Measurements from ENCODE around the gene ANAPC2.

ANAPC2 gene

DNA sequence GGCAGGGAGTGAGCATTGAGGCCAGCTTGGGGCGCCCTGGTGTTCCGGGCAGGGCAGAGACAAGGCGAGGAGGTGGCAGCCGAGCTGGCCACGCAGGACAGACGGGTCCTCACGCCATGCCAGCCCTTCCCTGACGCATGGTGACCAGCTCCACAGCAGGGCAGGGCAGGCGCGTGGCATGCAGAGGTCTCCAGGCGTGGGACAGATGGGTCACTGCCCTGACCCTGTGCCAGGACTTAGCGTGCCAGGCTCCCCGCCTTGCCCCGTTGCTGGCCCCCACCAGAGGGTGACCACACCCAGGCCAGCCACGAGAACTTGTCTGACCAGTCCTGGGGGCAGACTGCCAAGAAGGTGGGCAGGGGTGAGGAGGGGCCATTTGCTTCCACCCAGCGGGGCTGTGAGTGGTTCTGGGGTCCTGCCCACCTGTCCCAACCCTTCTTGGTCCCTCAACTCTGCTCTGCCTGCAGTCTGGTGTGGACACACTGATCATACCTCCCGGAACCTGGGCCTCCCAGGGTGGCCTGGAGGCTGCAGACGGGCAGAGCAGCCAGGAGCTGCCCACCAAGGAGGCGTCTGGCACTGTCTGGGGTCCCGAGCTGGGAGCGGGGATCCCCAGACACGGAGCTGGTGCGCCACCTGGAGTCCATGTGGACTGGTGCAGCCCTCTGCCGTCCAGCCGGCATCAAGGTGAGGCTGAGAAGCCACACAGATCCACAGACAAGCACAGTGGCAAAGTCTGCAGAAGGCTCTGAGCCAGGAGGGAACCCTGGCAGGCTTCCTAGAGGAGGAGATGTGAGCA is 38.9 kb upstream of the ANAPC2 start, which contains the start of gene RNF224:
Gene RNF224, plus strand, starts transcription at position 449 of the 799 bp plus-strand sequence. CDS start 834 bp downstream, outside the sequence.
- peak; percentile 67 to 68 for DNase-seq

DNA sequence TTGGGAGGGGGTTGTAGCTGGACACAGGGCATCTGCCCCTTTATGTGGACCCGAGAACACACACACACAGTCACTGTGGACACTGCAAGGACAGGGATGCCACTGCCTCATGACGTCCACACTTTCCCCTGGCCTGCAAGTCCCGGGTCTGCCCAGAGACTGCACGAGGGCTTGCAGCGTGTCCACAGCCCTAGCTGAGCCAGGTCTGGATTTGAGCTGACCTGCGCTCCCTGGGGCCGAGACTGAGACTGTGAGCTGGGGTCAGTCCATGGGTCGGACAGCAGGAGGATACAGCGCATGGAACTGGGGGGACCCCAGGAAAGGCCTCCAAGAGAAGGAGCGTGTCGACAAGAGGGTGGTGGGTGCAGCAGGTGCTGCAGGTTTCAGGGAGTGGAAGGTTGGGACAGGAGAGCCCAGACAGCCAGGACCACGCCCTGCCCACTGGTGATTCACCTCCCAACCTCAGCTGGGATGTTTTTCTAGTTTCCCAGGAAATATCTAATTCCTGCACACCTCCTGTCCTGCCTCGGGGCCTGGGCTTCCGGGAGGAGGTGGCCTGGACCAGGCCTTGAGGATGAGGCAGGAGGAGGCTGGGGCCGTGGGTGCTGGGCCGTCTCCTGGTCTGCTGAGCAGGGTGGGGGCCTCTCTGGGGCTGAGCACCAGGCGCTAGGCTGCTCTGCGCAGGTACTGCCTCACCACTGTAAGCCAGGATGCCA is 38.1 kb upstream of the ANAPC2 start:
- DNase-seq = no peak

DNA sequence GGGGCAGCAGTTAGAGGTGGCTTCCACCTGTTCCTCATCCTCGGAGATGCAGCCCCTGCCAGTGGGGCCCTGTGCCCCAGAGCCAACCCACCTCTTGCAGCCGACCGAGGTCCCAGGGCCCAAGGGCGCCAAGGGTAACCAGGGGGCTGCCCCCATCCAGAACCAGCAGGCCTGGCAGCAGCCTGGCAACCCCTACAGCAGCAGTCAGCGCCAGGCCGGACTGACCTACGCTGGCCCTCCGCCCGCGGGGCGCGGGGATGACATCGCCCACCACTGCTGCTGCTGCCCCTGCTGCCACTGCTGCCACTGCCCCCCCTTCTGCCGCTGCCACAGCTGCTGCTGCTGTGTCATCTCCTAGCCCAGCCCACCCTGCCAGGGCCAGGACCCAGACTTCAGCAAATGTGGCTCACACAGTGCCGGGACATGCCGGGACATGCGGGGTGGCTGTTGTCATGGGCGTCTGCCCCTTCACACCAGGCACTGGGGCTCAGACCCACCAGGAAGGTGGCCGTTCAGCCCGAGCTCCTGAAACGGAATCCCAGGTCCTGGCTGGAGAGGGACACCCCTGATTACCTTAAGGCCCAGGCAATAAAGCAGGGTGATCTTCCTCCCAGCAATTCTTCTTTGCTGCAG is 37.5 kb upstream of the ANAPC2 start:
- DNase-seq = no peak

DNA sequence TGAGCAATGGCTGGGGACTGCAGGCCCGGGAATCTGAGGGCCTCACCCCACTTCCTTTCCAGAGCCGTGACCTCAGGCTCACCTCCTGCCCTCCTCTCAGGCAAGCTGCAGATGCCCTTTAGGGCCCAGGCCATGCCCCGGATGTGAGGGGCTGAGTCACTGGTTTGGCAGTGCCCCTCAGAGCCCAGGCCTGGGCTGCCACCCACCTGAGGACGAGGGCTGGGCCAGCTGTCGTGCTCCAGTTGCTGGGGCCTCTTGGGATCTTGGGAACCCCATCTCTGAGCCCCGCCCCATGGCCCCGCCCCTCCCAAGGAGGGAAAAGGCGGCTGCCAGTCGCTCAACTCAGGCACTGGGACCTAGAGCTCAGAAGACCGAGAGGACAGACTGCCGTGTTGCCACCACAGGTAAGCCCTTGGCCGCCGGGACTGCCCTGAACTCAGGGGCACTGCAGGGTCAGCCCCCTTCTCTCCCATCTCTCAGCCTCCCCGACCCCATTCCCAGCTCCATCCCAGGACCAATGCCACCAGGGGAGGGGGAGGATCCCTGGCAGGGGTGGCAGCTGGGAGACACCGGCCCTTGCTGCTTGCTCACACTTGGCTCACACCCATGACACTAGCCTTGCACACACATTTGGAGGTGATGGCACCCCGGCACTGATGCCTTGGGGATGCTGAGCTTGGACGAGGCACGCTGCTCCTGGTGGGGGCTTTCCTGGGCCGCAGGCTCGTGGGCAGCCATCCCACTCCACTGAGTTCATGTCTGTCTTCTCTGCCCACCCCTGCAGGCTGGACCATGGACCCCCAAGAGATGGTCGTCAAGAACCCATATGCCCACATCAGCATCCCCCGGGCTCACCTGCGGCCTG is 36.7 kb upstream of the ANAPC2 start, which contains the start of gene CYSRT1:
Gene CYSRT1, plus strand, starts transcription at position 345 of the 865 bp plus-strand sequence. Its CDS starts 448 bp downstream, at position 793.
- no peak for DNase-seq

DNA sequence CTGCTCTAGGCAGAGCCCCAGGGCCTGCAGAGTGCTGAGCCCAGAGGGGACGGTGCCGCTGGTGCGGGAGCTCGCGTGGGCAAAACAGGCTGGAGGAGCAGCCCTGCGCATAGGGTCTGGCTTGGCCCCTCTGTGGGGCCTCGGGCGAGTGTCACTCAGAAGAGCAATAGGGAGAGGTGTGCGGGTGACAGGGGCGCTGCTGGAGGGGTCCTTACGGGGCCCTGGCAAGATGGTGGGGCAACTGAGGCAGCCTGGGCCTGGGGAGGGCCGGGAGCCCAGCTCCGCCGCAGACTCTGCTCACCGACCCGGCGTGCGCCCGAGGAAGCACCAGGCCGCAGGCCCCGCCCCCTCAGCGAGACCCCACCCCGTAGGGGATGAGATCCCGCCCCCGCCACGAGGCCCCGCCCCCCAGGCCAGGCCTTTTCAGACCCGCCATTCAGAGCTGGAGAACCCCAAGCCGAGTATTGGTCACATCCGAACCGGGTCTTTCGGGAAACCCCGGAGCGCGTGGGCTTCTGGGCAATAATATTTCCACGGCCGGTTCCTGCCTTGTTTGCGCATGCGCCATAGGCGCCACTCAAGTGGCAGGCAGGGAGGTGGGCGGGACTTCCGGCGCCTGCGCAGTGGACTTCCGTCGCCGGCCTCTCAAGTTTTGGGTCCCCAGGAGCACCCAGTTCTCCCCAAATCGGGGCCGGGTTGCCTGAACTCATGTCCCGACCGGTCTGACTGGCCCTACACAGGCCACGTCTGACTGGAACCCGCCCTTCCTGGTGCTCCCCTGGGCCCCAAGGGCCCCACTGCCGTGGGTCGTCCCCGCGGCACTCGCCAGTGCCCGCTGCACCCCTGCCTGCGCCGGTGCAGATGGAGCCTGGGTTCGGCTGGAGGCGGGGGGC is 35.0 kb upstream of the ANAPC2 start:
- peak; percentile 95 for DNase-seq

DNA sequence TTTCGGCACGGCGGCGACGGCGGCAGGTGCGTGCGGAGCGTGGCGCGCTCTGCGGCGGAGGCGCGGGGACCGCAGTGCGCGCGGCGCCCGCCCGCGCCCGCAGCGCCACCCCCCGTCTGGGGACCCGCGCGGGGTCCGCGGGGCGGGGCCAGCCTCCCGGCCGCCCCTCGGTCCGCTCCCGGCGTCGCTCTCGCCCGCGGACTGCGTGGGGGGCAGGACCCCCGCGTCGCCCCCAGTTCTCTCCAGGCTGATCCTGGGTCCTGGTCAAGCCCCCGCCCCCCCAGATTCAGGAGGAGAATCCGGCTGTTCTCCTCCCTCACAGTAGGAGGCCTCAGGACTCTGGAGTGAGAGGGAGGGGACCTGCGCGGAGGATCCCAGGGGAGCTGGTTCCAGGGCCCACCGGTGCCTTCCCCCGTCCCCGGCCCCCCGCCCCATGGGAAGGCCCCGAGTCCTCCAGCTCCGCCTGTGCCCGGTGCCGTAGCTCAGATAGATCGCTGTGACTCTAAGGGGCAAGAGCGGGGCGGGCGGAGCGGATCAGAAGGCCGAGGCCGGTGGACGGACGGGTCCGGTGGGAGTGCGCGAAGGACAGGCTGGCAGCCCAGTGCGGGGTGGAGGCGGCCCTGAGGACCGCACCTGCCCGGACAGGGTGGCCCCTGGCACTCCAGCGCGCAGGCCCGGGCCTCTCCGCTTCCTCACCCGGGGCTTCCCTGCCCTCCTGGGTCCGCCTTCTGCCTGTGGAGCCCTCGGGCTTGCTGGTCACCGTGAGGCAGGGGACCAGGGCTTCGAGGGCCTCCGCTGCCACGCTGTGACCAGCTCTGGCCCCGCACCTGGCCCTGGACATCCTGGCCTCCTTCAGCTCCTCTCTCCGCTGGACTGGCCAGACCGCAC is 34.1 kb upstream of the ANAPC2 start, which contains the start of gene RNF208:
Gene RNF208, minus strand, starts transcription at position 51 of the 888 bp plus-strand sequence. CDS start 1,028 bp downstream, outside the sequence.
- no peak for DNase-seq

DNA sequence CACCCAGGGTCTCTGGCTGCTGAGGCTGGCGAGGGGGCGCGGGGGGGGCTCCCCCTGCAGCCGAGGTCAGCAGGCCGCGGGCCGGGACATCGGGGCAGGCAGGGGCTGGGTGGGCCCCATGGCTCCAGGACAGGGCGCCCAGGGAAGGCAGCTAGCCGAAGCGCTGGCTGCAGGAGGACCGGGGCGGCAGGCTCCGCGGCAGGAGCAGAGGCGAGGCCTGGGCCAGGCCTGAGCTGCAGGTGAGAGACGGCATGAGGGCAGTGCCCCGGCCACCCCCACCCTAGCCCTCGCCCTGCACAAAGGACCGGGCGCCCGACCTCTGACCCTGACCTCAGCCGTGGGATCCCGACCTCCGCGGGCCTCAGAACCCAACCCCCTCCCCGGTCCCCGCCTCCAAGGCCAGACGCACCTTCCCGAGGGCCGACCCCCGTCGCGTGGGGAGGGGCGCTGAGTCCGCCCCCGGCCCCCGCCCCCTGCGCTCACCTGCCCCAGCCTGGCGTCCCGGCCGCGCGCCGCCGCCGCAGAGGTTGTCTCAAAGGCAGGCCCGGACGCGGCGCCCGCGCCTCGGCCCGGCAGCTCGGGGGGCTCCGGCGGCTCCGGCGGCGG is 33.2 kb upstream of the ANAPC2 start:
- no peak for DNase-seq

DNA sequence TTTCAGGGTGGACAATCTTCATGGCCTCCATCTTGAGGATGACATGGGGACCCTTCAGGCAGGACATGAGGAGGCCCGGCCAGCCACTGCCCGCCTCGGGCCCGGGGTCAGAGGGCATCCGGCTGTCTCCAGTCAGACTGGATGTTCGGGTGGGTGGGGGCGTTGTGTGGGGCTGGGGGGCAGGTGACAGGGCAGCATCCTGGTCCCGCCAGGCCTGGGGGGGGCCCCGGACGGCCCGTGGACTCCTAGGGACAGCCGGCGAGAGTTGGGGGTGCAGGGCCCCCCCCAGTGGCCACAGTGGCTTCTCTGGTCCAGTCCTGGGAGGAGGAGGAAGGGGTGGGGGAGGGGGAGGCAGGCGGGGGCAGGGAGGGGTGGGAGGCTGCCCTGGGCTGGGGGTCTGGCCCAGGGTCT is 32.7 kb upstream of the ANAPC2 start:
- DNase-seq = no peak

DNA sequence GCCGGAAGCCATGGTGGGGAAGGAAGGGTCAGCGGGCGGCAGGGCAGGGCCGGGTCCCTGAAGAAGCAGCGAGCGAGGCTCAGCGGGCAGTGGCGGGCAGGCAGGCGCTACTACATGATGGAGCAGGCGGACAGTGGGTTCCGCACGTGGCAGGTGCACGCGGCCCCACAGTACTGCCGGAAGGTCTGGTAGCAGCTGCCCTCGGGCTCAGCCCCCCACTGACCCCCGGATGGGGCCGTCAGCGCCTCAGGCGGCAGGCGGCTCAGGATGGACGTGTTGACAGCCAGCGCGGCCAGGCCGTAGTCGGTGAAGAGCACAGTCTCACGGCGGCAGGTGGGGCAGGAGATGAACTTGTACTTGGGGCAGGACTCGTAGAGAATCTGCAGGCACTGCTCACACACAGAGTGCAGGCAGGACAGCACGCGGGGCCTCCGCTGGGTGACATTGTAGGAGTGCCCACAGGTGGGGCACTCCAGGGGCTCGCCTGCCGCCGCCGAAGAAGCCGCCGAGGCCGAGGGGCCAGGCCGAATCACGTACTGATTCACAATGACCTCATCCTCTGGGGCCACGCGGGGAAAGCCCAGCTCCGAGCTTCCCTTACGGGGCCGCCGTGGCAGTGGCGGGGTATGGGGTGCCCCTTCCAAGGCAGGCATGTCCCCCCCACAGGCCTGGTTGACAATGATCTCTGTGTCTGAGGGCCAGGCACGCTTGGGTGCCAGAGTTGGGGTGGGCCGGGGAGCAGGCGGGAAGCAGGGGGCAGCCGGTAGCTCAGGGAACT is 32.1 kb upstream of the ANAPC2 start:
- no peak for DNase-seq

DNA sequence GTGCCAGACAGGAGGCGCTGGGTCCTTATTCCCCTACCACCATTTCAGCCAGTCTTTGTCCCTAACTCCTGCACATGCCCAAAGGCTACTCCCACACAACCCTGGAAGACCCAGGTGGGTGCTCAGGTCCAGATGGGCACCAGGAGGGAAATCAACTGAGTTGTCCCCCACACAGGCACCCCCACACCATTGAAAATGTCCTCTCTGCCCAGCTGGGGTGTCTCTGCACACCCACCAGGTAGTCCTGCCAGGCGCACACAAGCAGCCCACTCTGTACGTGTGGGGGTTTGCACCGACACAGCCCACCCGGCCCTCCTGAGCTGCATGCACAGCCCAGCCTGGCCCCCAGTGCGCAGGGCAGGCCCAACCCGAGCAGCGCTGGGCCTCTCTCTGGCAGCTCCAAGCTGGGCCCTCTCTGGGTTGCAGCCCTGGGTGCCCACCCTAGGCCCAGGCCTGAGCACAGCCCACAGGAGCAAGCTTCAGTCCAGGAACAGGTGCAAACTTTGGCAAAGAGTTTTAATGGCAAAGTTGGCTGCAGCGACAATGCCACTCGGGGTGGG is 31.5 kb upstream of the ANAPC2 start:
- DNase-seq = no peak

DNA sequence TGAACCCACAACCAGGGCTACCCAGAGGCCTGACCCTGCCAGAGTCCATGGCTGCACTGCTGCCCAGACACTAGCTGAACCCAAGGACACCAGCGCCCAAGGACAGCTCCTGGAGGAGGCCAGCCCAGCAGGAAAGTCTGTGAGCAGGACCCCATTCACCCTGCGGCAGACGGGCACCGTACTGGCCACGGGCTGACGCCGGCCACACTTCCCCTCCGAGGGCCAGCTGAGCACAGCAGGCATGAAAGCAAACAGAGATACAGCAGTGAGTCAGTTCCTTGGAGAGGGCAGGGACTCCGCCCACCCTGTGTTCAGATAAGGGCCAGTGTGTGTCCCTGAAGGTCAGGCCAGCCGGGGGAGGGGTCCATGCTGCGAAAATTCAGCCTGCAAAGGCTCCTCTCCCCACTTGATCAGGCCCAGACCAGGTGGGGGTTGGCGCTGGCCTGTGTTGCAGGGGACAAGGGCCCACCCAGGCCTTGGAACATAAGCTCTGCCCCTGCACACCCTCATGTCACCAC is 30.5 kb upstream of the ANAPC2 start:
- no peak for DNase-seq

DNA sequence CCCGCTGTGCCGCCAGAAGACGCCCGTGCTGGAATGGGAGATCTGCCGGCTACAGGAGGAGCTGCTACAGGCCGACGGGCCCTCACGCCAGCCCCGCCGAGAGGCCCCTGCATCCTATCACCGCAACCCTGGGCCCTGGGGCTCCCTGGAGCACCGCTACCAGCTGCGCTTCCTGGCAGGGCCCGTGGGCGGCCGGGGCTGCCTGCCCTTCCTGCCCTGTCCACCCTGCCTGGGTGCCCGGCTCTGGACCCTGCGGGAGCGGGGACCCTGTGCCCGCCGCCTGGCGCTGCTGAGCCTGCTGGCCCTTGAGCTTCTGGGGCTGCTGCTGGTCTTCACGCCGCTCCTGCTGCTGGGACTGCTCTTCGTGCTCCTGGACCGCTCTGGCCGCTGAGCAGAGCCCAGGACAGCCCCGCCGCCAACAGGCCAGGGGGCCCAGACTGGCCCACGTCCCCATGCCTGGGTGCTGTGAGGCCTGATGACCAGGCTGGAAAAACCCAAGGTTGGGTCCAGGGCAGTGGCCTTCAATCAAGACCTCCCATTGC is 29.9 kb upstream of the ANAPC2 start:
- DNase-seq = no peak

DNA sequence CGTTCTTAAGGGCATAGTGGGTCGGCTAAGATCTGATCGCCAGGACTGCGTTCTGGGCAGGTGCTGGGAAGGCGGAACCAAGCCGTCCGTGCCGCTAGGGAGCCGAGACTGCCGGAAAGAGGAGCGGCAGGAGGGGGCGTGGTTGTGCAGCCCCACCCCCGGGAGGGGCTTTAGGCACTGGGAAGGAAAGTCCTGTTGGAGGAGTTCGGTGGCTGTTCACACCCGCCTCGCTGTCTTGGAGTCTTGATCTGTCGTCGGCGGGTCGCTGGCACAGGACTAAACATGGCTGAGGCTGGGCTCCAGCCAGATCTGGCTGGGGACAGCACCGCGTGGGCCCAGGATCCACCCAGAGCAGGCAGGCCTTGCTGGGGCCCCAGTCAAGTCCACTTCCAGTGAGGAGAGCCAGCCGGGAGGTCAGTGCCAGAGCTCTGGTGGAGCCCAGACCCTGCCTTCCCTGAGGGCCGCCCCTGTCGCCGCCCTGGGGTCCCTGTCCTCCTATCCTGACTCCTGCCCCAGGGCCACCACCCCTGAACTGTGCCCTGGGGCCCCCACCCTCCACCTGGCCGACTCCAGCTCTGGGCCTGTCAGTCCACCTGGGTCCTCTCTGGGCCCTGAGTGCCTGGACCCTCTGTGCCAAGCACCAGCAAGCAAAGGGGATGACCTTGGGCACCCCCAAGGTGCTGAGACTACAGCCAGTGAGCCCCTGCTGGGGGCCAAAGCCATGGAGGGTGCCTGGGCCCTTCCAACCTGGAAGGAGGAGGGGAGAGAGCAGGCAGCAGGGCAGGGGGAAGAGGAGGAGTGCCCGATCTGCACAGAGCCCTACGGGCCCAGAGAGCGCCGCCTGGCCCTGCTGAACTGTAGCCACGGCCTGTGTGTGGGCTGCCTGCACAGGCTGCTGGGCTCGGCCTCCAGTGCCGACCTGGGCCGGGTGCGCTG is 29.2 kb upstream of the ANAPC2 start:
- DNase-seq = peak; percentile 74 to 76

DNA sequence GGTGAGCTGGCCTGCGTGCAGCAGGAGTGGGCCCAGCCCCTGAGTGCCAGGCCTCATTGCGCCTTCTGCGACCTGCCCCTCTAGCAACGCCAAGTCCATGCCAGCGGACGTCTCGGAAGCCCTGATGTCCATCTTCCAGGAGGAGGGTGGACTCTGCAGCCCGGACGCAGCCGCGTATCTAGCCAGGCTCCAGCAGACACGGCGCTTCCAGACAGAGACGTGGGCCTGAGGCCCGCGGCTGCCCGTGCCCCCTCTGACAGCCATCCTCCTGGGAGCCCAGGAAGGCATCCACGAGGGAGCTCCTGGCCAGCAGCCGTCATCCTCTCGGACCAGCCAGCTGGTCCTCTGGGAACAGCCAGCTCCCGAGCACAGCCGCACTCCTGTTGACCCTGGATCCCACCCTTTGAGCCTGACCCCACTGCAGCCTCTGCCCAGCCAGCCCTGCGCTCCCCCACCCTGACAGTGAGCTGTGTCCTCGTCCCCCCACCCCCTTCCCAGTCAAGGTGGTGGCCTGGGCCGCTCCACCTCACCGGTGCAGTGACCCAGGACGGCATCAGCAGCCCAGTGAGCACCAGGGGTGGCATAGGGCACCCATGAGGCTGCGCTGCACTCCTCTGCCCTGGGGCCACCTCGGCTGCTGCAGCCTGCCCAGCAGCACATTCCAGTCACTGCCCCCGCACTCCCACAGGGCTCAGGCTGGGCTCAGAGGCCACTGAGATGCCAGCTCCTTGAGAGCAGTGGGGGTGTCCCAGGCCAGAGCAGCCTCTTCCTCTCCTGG is 28.0 kb upstream of the ANAPC2 start:
- no peak for DNase-seq

DNA sequence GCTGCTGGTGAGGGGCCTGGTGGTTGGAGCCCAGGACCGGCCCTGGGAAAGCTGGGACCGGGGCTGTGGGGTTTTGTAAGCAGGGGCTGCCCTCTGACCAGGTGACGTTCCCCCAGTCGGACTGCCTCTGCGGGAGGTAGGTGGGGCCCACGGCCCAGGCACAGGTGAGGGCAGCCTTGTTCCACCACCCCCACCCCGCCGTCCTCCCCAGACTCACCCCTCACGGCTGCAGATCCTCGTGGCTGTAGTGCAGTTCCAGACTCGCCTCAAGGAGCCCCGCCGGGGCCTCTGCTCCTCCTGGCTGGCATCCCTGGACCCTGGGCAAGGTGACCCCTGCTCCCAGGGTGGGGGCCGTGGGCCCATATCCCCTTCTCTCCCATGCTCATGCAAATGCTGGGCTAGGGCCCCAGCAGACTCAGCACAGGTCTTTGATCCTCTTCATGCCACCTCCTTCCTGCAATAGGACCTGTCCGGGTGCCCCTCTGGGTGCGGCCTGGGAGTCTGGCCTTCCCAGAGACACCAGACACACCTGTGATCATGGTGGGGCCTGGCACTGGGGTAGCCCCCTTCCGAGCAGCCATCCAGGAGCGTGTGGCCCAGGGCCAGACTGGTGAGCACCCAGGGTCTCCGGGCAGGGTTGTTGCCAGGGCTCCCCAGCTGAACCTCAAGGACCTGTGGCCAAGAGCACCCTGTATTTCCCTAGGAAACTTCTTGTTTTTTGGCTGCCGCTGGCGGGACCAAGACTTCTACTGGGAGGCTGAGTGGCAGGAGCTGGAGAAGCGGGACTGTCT is 27.0 kb upstream of the ANAPC2 start:
- no peak for DNase-seq
